IMR-90 (cell line): ENCODE results near the gene PPIB. TPM values are rescaled to one million over a fixed set of nuclear protein-coding genes. Genes with fewer than 3 reads are reported as not detected.

Source experiments
- ATAC-seq: fragments of 200-7000 bp; cut with Tn5 transposase; 2 replicates; pipeline ENCODE4 v1.9.1; 2020; ENCODE audit warnings: low read depth, mild to moderate bottlenecking, moderate library complexity
- BruUV-seq: library from RNA; stranded (reverse); fragments of 400-500 nt; replicated peaks from 2 replicates; lab custom pipeline; 2021; lab: Mats Ljungman, UMichigan
- CTCF ChIA-PET: fragments of 300-600 bp; formaldehyde crosslinking; extraction: SDS; loops from one replicate; lab custom pipeline; 2021; ENCODE audit warnings: antibody characterized with exemption; lab: Yijun Ruan, JAX
- POLR2A ChIA-PET: fragments of 300-600 bp; sonication (Branson Sonifier 250); formaldehyde crosslinking; loops from one replicate; lab custom pipeline; 2022; ENCODE audit warnings: antibody characterized with exemption; ENCODE audit not compliant: unreplicated experiment; lab: Charles Lee
- DNase-seq: peaks from one replicate; pipeline ENCODE4 v3.0.0; 2013
- H2AFZ ChIP-seq: replicated peaks from 2 replicates; pipeline ENCODE3; 2013; ENCODE audit warnings: low read length, mild to moderate bottlenecking; ENCODE audit not compliant: poor library complexity
- H2AK5ac ChIP-seq: 2 replicates; pipeline ENCODE4 v1.6.1; 2013; ENCODE audit warnings: low read depth, low read length, inconsistent platforms
- H2AK9ac ChIP-seq: replicated peaks from 2 replicates; pipeline ENCODE3; 2013; ENCODE audit warnings: mild to moderate bottlenecking, low read depth, low read length, moderate library complexity; ENCODE audit not compliant: poor library complexity
- H2BK120ac ChIP-seq: 2 replicates; pipeline ENCODE4 v1.6.1; 2013; ENCODE audit warnings: low read depth, low read length, inconsistent platforms
- H2BK15ac ChIP-seq: 3 replicates; pipeline ENCODE4 v1.6.1; 2013; ENCODE audit warnings: low read depth, low read length, inconsistent platforms
- H2BK20ac ChIP-seq: 2 replicates; pipeline ENCODE4 v1.6.1; 2013; ENCODE audit warnings: low read depth, mild to moderate bottlenecking, inconsistent platforms, low read length, moderate library complexity
- H2BK5ac ChIP-seq: 2 replicates; pipeline ENCODE4 v1.6.1; 2013; ENCODE audit warnings: mild to moderate bottlenecking, low read depth, low read length, inconsistent platforms; ENCODE audit not compliant: poor library complexity, severe bottlenecking
- H3K14ac ChIP-seq: replicated peaks from 2 replicates; pipeline ENCODE4 v1.6.1; 2013; ENCODE audit warnings: low read depth, low read length, inconsistent platforms
- H3K18ac ChIP-seq: 2 replicates; pipeline ENCODE4 v1.6.1; 2013; ENCODE audit warnings: low read depth, low read length, control low read depth
- H3K23ac ChIP-seq: 2 replicates; pipeline ENCODE4 v1.6.1; 2013; ENCODE audit warnings: low read depth, low read length, inconsistent platforms
- H3K27ac ChIP-seq: 2 replicates; pipeline ENCODE4 v1.5.1; 2013; ENCODE audit warnings: mild to moderate bottlenecking, control low read depth, low read length; ENCODE audit not compliant: insufficient read depth
- H3K27me3 ChIP-seq: 2 replicates; pipeline ENCODE4 v1.6.1; 2013; ENCODE audit warnings: low read length; ENCODE audit not compliant: control insufficient read depth, insufficient read depth
- H3K36me3 ChIP-seq: 2 replicates; pipeline ENCODE4 v1.6.1; 2013; ENCODE audit warnings: low read length, mixed read lengths; ENCODE audit not compliant: control insufficient read depth, insufficient read depth
- H3K4ac ChIP-seq: 2 replicates; pipeline ENCODE4 v1.6.1; 2013; ENCODE audit warnings: low read depth, low read length, inconsistent platforms
- H3K4me1 ChIP-seq: 2 replicates; pipeline ENCODE4 v1.6.1; 2013; ENCODE audit warnings: low read length, mixed read lengths; ENCODE audit not compliant: control insufficient read depth, insufficient read depth
- H3K4me2 ChIP-seq: 2 replicates; pipeline ENCODE4 v1.6.1; 2013; ENCODE audit warnings: low read depth, mild to moderate bottlenecking, control low read depth, low read length, moderate library complexity
- H3K4me3 ChIP-seq: 2 replicates; pipeline ENCODE4 v1.5.1; 2013; ENCODE audit warnings: low read depth, mild to moderate bottlenecking, control low read depth, low read length, moderate library complexity; ENCODE audit not compliant: insufficient read depth
- H3K56ac ChIP-seq: 2 replicates; pipeline ENCODE4 v1.6.1; 2013; ENCODE audit warnings: low read length, inconsistent platforms; ENCODE audit not compliant: insufficient read depth; ENCODE audit errors: extremely low read depth
- H3K79me1 ChIP-seq, 2 experiments: 2 replicates each; pipeline ENCODE4 v1.6.1; 2013; ENCODE audit warnings: low read length in 2 of 2, inconsistent platforms in 1 of 2, low read depth in 1 of 2
- H3K9ac ChIP-seq: 2 replicates; pipeline ENCODE4 v1.6.1; 2013; ENCODE audit warnings: low read depth, low read length, control low read depth
- H3K9me1 ChIP-seq: 2 replicates; pipeline ENCODE4 v1.6.1; 2013; ENCODE audit warnings: low read length, inconsistent platforms; ENCODE audit not compliant: insufficient read depth
- H3K9me3 ChIP-seq: 2 replicates; pipeline ENCODE4 v1.6.1; 2013; ENCODE audit warnings: low read length; ENCODE audit not compliant: control insufficient read depth, insufficient read depth
- H4K20me1 ChIP-seq: 2 replicates; pipeline ENCODE4 v1.6.1; 2013; ENCODE audit warnings: low read length, inconsistent platforms; ENCODE audit not compliant: insufficient read depth
- H4K5ac ChIP-seq: 2 replicates; pipeline ENCODE4 v1.6.1; 2013; ENCODE audit warnings: mild to moderate bottlenecking, low read depth, low read length, control low read depth
- H4K8ac ChIP-seq, 2 experiments: 2 replicates each; pipeline ENCODE4 v1.6.1; 2013; ENCODE audit warnings: low read depth in 2 of 2, low read length in 2 of 2, control low read depth in 1 of 2, inconsistent platforms in 1 of 2
- H4K91ac ChIP-seq: 2 replicates; pipeline ENCODE4 v1.6.1; 2013; ENCODE audit warnings: low read depth, low read length, inconsistent platforms; ENCODE audit not compliant: insufficient read depth
- CEBPB ChIP-seq: IDR thresholded peaks from 2 replicates; pipeline ENCODE4 v1.6.1; 2012; ENCODE audit warnings: low read depth, low read length, improper control_type of control experiment
- CHD1 ChIP-seq: IDR thresholded peaks from 2 replicates; pipeline ENCODE4 v1.6.1; 2012; ENCODE audit warnings: low read depth, low read length, improper control_type of control experiment
- CTCF ChIP-seq: conservative IDR thresholded peaks from 2 replicates; pipeline ENCODE4 v1.5.1; 2012; ENCODE audit warnings: mild to moderate bottlenecking, low read depth, low read length, improper control_type of control experiment
- FOS ChIP-seq: fragments of 150-350 bp; IDR thresholded peaks from 2 replicates; pipeline ENCODE4 v1.6.1; 2016; ENCODE audit warnings: low read depth, low read length
- MAFK ChIP-seq: IDR thresholded peaks from 2 replicates; pipeline ENCODE4 v1.6.1; 2012; ENCODE audit warnings: low read depth, low read length, improper control_type of control experiment
- MAZ ChIP-seq: IDR thresholded peaks from 2 replicates; pipeline ENCODE4 v1.6.1; 2012; ENCODE audit warnings: low read depth, mild to moderate bottlenecking, low read length, improper control_type of control experiment, moderate library complexity, borderline replicate concordance
- MXI1 ChIP-seq: IDR thresholded peaks from 2 replicates; pipeline ENCODE4 v1.6.1; 2012; ENCODE audit warnings: low read depth, mild to moderate bottlenecking, low read length, moderate library complexity, borderline replicate concordance
- NFE2L2 ChIP-seq: fragments of 150-350 bp; IDR thresholded peaks from 2 replicates; pipeline ENCODE4 v1.6.1; 2016; ENCODE audit warnings: low read depth, mild to moderate bottlenecking, low read length
- POLR2A ChIP-seq: IDR thresholded peaks from 2 replicates; pipeline ENCODE4 v1.6.1; 2012; ENCODE audit warnings: mild to moderate bottlenecking, low read depth, low read length
- RFX5 ChIP-seq: IDR thresholded peaks from 2 replicates; pipeline ENCODE4 v1.8.0; 2012; ENCODE audit warnings: low read depth, mild to moderate bottlenecking, low read length, moderate library complexity
- WGBS, 2 experiments: methylation state at CpG; one replicate each; pipeline versions ENCODE4 v1.1.5 to v1.1.7; 2013; ENCODE audit warnings: missing lambda C conversion rate in 2 of 2; ENCODE audit not compliant: insufficient read length in 1 of 2; ENCODE audit errors: extremely low coverage in 2 of 2; 5-methylcytosine and 5-hydroxymethylcytosine counted together
- dilution Hi-C: fragments of 300-500 bp; cut with HindIII; formaldehyde crosslinking; loops from one replicate; pipeline ENCODE4 v1.14.3; 2018; ENCODE audit warnings: low sequenced_read_pairs; ENCODE audit not compliant: unreplicated experiment
- in situ Hi-C: fragments of 300-500 bp; cut with MboI; formaldehyde crosslinking; loops from 3 replicates; pipeline ENCODE4 v1.14.3; 2019; ENCODE audit warnings: low sequenced_read_pairs, inconsistent platforms, mixed read lengths
- intact Hi-C: fragments of 100-400 bp; cut with micrococcal nuclease; formaldehyde crosslinking; loops from 2 replicates; pipeline ENCODE4 v1.10.0; 2022
- polyA plus RNA-seq, 3 experiments: library from polyadenylated mRNA; depleted of rRNA; stranded (reverse); fragments of >200 nt; gene quantifications; 2 replicates each; pipeline ENCODE4 v1.2.3, GENCODE V29; 2012; ENCODE audit warnings: low replicate concordance in 1 of 3
- total RNA-seq: library from RNA; depleted of rRNA; stranded (reverse); fragments of >200 nt; gene quantifications from 2 replicates; pipeline ENCODE4 v1.2.3, GENCODE V29; 2012

PPIB gene
- total and polyA plus RNA-seq, 2 of the 4 experiments (the other 2 are of a cell fraction): 1,358 to 1,682 TPM

GRCh38 chr15:64138331-64138941, 24.4 kb downstream of the PPIB start (continued):
- no peak for TF ChIP-seq MAFK
- no peak for TF ChIP-seq MXI1
- TF ChIP-seq FOS: no peak
- TF ChIP-seq CHD1: no peak

- DNase-seq (no peak), ATAC-seq (no peak)
- Histone ChIP-seq H3K27ac (no peak overlapping the region), H3K27me3 (no peaks in the 10 kb centered on the region), H3K4ac (no peak overlapping the region), H3K14ac (no peak overlapping the region), H2BK120ac (no peak overlapping the region), H4K20me1 (0 out of 2 replicates have a peak, but pooled peaks cover 5% of the 10 kb centered on the region), H2AFZ (no peak overlapping the region), H3K9ac (no peak overlapping the region), H3K36me3 (peaks cover 51% of the 10 kb centered on the region), H3K4me2 (no peak overlapping the region), H3K79me1 (peaks cover 5 to 20% of the 10 kb centered on the region in 2 experiments; a peak in 1 of 4 replicates), H4K5ac (no peak overlapping the region), H2AK5ac (no peak overlapping the region), H3K18ac (no peak overlapping the region), H2AK9ac (peak overlapping the region; percentile 42), H3K56ac (no peak overlapping the region), H3K4me3 (no peak overlapping the region), H3K9me3 (no peaks in the 10 kb centered on the region), H3K23ac (no peak overlapping the region), H2BK5ac (no peak overlapping the region), H2BK15ac (no peak overlapping the region), H4K8ac (no peak overlapping the region), H3K4me1 (no peaks in the 10 kb centered on the region; the same call in 1 of the 2 replicates), H2BK20ac (no peak overlapping the region), H3K9me1 (peaks cover 19% of the 10 kb centered on the region), H4K91ac (no peak overlapping the region)
- 87% methylated on average over 3 of the region's 8 CpGs; no CpG with 5 or more reads in 1 of the 2 experiments for WGBS, 2 experiments
- in situ Hi-C loops (no loop called here), dilution Hi-C loops (no loop called here), intact Hi-C loops (no loop called here)
- TF ChIP-seq CHD1: no peak
- TF ChIP-seq POLR2A: no peak
- TF ChIP-seq CTCF: no peak
- TF ChIP-seq NFE2L2: no peak
- TF ChIP-seq RFX5: no peak
- no peak for TF ChIP-seq MAZ
- TF ChIP-seq CEBPB: no peak
- no TSS peak for BruUV-seq
- ChIA-PET POLR2A (no interaction called here), CTCF (no interaction called here)
Observed at GRCh38 chr15:64137226-64137833, 25.5 kb downstream of the PPIB start.
